B cell (primary cell): ENCODE data around the gene FAM219A. TPM values are rescaled to one million over a fixed set of nuclear protein-coding genes. Genes with fewer than 3 reads are reported as not detected.

ENCODE experiments used
- ATAC-seq: fragments of 200-7000 bp; cut with Tn5 transposase; one replicate; pipeline ENCODE4 v1.10.0; 2021; ENCODE audit warnings: low read depth, mild to moderate bottlenecking, moderate number of reproducible peaks, moderate library complexity
- CTCF ChIA-PET: fragments of 350-600 bp; sonication (Branson Sonifier 250); formaldehyde crosslinking; loops from one replicate; lab custom pipeline; 2021; ENCODE audit warnings: antibody characterized with exemption, inconsistent platforms; lab: Charles Lee
- POLR2A ChIA-PET: fragments of 350-600 bp; sonication (Branson Sonifier 250); formaldehyde crosslinking; loops from one replicate; lab custom pipeline; 2021; ENCODE audit warnings: antibody characterized with exemption; lab: Charles Lee
- DNase-seq: peaks from one replicate; pipeline ENCODE4 v3.0.0; 2013
- H2AFZ ChIP-seq: 2 replicates; pipeline ENCODE4 v1.6.1; 2012; ENCODE audit warnings: mild to moderate bottlenecking, low read depth, low read length; ENCODE audit not compliant: insufficient read depth, poor library complexity, severe bottlenecking
- H3K27ac ChIP-seq, 2 donors: 1 replicate in 1 of 2; 2 replicates in 1 of 2; pipeline ENCODE4 v1.5.1; 2012 to 2013; ENCODE audit warnings: low read length in 2 of 2, mild to moderate bottlenecking in 2 of 2, moderate library complexity in 1 of 2
- H3K27me3 ChIP-seq, 4 experiments: fragments of 200-600 bp in 1 of 4; sonication (generic) in 1 of 4; replicated peaks in 1 of 4; 1 replicate in 2 of 4; 2 replicates in 2 of 4; pipeline versions ENCODE4 v1.6.1 to v1.7.0; 2013 to 2016; ENCODE audit warnings: low read length in 3 of 4, mild to moderate bottlenecking in 2 of 4, mixed read lengths in 1 of 4, moderate library complexity in 1 of 4; ENCODE audit not compliant: insufficient read depth in 4 of 4, control insufficient read depth in 3 of 4; ENCODE audit errors: control extremely low read depth in 1 of 4
- H3K36me3 ChIP-seq, 2 experiments: replicated peaks in 1 of 2; 1 replicate in 1 of 2; 2 replicates in 1 of 2; pipeline versions ENCODE4 v1.6.1 to v1.7.1; 2013; ENCODE audit warnings: low read length in 1 of 2; ENCODE audit not compliant: insufficient read depth in 2 of 2, control insufficient read depth in 1 of 2; ENCODE audit errors: control extremely low read depth in 1 of 2, extremely low read depth in 1 of 2
- H3K4me1 ChIP-seq, 2 donors: fragments of 200-600 bp in 1 of 2; sonication (generic) in 1 of 2; 1 replicate in 1 of 2; 2 replicates in 1 of 2; pipeline versions ENCODE4 v1.5.1 to v1.6.1; 2013 to 2017; ENCODE audit warnings: low read length in 2 of 2; ENCODE audit not compliant: control insufficient read depth in 2 of 2, insufficient read depth in 2 of 2
- H3K4me2 ChIP-seq: replicated peaks from 2 replicates; pipeline ENCODE3; 2012; ENCODE audit warnings: mild to moderate bottlenecking, low read depth, low read length; ENCODE audit not compliant: poor library complexity, severe bottlenecking
- H3K4me3 ChIP-seq, 5 experiments: fragments of 200-600 bp in 1 of 5; sonication (generic) in 1 of 5; 1 replicate in 3 of 5; 2 replicates in 2 of 5; pipeline versions ENCODE4 v1.5.1 to v1.7.0; 2011 to 2016; ENCODE audit warnings: low read length in 4 of 5, mild to moderate bottlenecking in 4 of 5, low read depth in 2 of 5, control low read depth in 1 of 5, moderate library complexity in 1 of 5; ENCODE audit not compliant: insufficient read depth in 1 of 5; ENCODE audit errors: control extremely low read depth in 1 of 5, extremely low read depth in 1 of 5
- H3K79me2 ChIP-seq: fragments of 200-600 bp; sonication (generic); one replicate; pipeline ENCODE4 v1.6.0; 2016; ENCODE audit warnings: low read length; ENCODE audit not compliant: control insufficient read depth, insufficient read depth
- H3K9ac ChIP-seq: fragments of 200-600 bp; sonication (generic); 2 replicates; pipeline ENCODE4 v1.6.1; 2017; ENCODE audit warnings: mild to moderate bottlenecking, low read length, moderate library complexity
- H3K9me3 ChIP-seq, 3 donors: one replicate each; pipeline versions ENCODE4 v1.6.1 to v1.7.1; 2013; ENCODE audit warnings: low read length in 2 of 3; ENCODE audit not compliant: control insufficient read depth in 2 of 3, insufficient read depth in 1 of 3; ENCODE audit errors: control extremely low read depth in 1 of 3
- H4K20me1 ChIP-seq: 2 replicates; pipeline ENCODE4 v1.6.0; 2012; ENCODE audit warnings: mild to moderate bottlenecking, low read length; ENCODE audit not compliant: insufficient read depth, control insufficient read depth, poor library complexity, severe bottlenecking
- H3K27ac Mint-ChIP-seq: one replicate; pipeline ENCODE4 v1.8.0; 2021; ENCODE audit warnings: mixed read lengths
- H3K27me3 Mint-ChIP-seq: one replicate; pipeline ENCODE4 v1.8.0; 2021; ENCODE audit warnings: mixed read lengths
- H3K4me1 Mint-ChIP-seq: one replicate; pipeline ENCODE4 v1.8.0; 2021; ENCODE audit warnings: mixed read lengths
- H3K4me3 Mint-ChIP-seq: one replicate; pipeline ENCODE4 v1.8.0; 2021; ENCODE audit warnings: mixed read lengths
- H3K9me3 Mint-ChIP-seq: one replicate; pipeline ENCODE4 v1.8.0; 2022; ENCODE audit warnings: mixed read lengths; ENCODE audit not compliant: insufficient read depth
- EZH2 ChIP-seq: IDR thresholded peaks from 2 replicates; pipeline ENCODE4 v1.6.1; 2012; ENCODE audit warnings: borderline replicate concordance, low read depth, mild to moderate bottlenecking, moderate library complexity, low read length; ENCODE audit not compliant: insufficient read depth, poor library complexity, severe bottlenecking
- WGBS: methylation state at CpG from one replicate; pipeline ENCODE4 v1.1.5; 2013; ENCODE audit warnings: missing lambda C conversion rate; ENCODE audit not compliant: insufficient coverage; 5-methylcytosine and 5-hydroxymethylcytosine counted together
- intact Hi-C: fragments of 100-400 bp; cut with micrococcal nuclease; formaldehyde crosslinking; loops from one replicate; pipeline ENCODE4 v1.10.0; 2022
- polyA plus RNA-seq: library from polyadenylated mRNA; depleted of rRNA; stranded (reverse); fragments of >200 nt; gene quantifications from 2 replicates; pipeline ENCODE4 v1.2.3, GENCODE V29; 2012
- total RNA-seq, 2 donors: library from RNA; stranded (reverse); fragments of 120-200 nt in 1 of 2; gene quantifications; 1 replicate in 1 of 2; 2 replicates in 1 of 2; pipeline versions ENCODE4 v1.2.3 to v1.2.4, GENCODE V29; 2013 to 2022
- TF ChIP-seq, protein P1 (sequence below): fragments of 200-600 bp; IDR thresholded peaks from one replicate; pipeline ENCODE4 v1.8.0; 2022; ENCODE audit warnings: antibody characterized with exemption, mild to moderate bottlenecking

Gene FAM219A
- total and polyA plus RNA-seq, 2 donors (not counting 1 experiment from before 2014, with no cell fraction given) = 12.9 to 17.3 TPM

DNA sequence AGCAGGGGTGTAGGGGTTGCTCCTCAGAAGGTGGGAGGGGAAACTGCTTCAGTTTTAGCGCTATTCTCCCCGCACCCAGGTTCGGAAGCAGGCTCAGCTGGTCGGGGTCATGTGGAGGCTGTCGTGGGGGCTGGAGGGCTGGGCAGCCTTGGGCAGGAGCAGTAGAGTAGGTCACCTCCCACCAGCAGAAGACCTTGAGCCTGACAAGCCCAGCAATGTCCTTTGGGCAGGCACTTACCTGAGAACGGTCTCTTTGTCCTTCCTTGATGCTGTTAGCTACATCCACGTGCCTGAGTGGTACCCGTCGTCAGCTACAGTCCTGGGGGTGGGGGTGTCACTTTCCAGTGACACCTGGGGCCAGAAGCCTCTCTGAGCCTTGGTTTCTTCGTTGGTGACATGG, 44.1 kb upstream of the FAM219A start:
- no peaks in the 10 kb centered on the region for H3K79me2 ChIP-seq
- H3K4me3 ChIP-seq = no peak overlapping the region
- POLR2A ChIA-PET = no interaction called here
- no peaks in the 10 kb centered on the region for H3K36me3 ChIP-seq
- peaks cover 38% of the 10 kb centered on the region for H3K27me3 Mint-ChIP-seq
- H3K4me1 Mint-ChIP-seq = no peaks in the 10 kb centered on the region
- H3K9ac ChIP-seq = no peak overlapping the region
- DNase-seq (no peak), ATAC-seq (no peak)
- H3K27ac Mint-ChIP-seq = no peak overlapping the region
- 77% methylated on average over 10 of the region's 10 CpGs for WGBS
- no peak overlapping the region for H3K4me2 ChIP-seq
- peaks cover 0 to 3% of the 10 kb centered on the region in 2 donors for H3K4me1 ChIP-seq
- no peak overlapping the region for H2AFZ ChIP-seq
- no peak overlapping the region for H3K4me3 Mint-ChIP-seq
- H4K20me1 ChIP-seq = no peaks in the 10 kb centered on the region
- TF ChIP-seq, protein P1, sequence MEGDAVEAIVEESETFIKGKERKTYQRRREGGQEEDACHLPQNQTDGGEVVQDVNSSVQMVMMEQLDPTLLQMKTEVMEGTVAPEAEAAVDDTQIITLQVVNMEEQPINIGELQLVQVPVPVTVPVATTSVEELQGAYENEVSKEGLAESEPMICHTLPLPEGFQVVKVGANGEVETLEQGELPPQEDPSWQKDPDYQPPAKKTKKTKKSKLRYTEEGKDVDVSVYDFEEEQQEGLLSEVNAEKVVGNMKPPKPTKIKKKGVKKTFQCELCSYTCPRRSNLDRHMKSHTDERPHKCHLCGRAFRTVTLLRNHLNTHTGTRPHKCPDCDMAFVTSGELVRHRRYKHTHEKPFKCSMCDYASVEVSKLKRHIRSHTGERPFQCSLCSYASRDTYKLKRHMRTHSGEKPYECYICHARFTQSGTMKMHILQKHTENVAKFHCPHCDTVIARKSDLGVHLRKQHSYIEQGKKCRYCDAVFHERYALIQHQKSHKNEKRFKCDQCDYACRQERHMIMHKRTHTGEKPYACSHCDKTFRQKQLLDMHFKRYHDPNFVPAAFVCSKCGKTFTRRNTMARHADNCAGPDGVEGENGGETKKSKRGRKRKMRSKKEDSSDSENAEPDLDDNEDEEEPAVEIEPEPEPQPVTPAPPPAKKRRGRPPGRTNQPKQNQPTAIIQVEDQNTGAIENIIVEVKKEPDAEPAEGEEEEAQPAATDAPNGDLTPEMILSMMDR = no peak
- TF ChIP-seq EZH2 = no peak
- no peaks in the 10 kb centered on the region for H3K9me3 ChIP-seq
- CTCF ChIA-PET = interaction anchor here (0.6 to 5.0 kb wide), 13 partner anchors 10 to 879 kb away, joined by 3 to 43 read pairs (median 9); no protein-coding TSS in a partner anchor
- H3K27me3 ChIP-seq = peaks cover 0 to 8% (median 3%) of the 10 kb centered on the region in 4 experiments
- intact Hi-C loops = loop anchor here (5.0 kb wide), 2 partner anchors 45 to 490 kb away; partner anchors contain the start of genes DNAI1 and FAM219A
- H3K9me3 Mint-ChIP-seq = no peaks in the 10 kb centered on the region
- H3K27ac ChIP-seq = no peak overlapping the region

DNA sequence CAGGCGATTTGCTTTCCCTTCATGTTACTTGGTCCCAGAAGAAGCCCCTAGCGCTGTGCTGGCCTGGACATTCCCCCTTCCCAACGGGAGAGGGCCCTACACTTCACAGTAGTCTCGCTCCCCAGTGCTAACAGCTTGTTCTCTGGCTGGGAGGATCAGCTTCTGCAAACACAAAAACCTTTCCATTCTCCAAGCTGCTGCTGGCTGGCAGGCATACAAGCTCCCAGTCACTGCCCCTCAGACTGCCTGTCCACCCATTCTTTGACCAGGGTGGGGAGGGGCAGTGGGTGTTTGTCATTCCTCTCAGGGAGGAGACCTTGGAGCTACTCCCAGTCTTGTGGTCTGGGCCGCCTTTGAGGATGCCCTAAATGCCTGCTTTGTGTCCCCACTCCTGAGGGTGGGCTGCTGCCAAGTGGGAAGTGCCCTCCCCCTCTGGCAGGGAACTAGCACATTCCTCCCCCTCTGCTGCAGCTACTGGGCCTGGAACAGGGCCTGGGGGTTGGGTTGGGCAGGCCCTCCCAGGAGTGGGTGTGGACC, 43.6 kb upstream of the FAM219A start:
- ChIA-PET POLR2A (no interaction called here), CTCF (interaction anchor here (0.7 to 5.0 kb wide), 12 partner anchors 10 to 878 kb away, joined by 3 to 43 read pairs (median 8); no protein-coding TSS in a partner anchor)
- intact Hi-C loops = loop anchor here (5.0 kb wide), 2 partner anchors 45 to 490 kb away; partner anchors contain the start of genes DNAI1 and FAM219A
- H3K4me1 ChIP-seq = peaks cover 0 to 3% of the 10 kb centered on the region in 2 donors
- Mint-ChIP-seq H3K4me3 (no peak overlapping the region), H3K27ac (no peak overlapping the region), H3K27me3 (peaks cover 36% of the 10 kb centered on the region), H3K4me1 (no peaks in the 10 kb centered on the region), H3K9me3 (no peaks in the 10 kb centered on the region)
- H3K79me2 ChIP-seq = no peaks in the 10 kb centered on the region
- H4K20me1 ChIP-seq = no peaks in the 10 kb centered on the region
- H3K27me3 ChIP-seq = peaks cover 0 to 10% (median 3%) of the 10 kb centered on the region in 4 experiments
- no peak overlapping the region for H2AFZ ChIP-seq
- no peaks in the 10 kb centered on the region for H3K36me3 ChIP-seq
- H3K9me3 ChIP-seq = no peaks in the 10 kb centered on the region
- no peak for DNase-seq
- no peak overlapping the region for H3K27ac ChIP-seq
- no peak overlapping the region for H3K4me3 ChIP-seq
- H3K9ac ChIP-seq = no peak overlapping the region
- no peak for ATAC-seq
- no peak overlapping the region for H3K4me2 ChIP-seq
- no peak for TF ChIP-seq EZH2
- TF ChIP-seq, protein P1 = no peak
- 67% methylated on average over 5 of the region's 5 CpGs for WGBS
